Activated naive CD4-positive, alpha-beta T cell treated with anti-CD3 and anti-CD28 coated beads for 36 hours (primary cell): ENCODE results near the gene RDH12. TPM values are rescaled to one million over a fixed set of nuclear protein-coding genes. Genes with fewer than 3 reads are reported as not detected.
"Not testable (repeated sequence)": the region's sequence is repeated elsewhere in the genome, so short reads cannot be mapped to it uniquely, and the experiment has no call there.

Experiments used
- CTCF ChIA-PET: fragments of 350-600 bp; sonication (Branson Sonifier 250); formaldehyde crosslinking; loops from one replicate; lab custom pipeline; 2021; ENCODE audit warnings: antibody characterized with exemption; lab: Charles Lee
- DNase-seq: peaks from one replicate; pipeline ENCODE4 v3.0.0-alpha.2; 2020
- H3K27ac Mint-ChIP-seq: one replicate; pipeline ENCODE4 v1.8.0; 2021; ENCODE audit warnings: mild to moderate bottlenecking, mixed read lengths
- H3K27me3 Mint-ChIP-seq: one replicate; pipeline ENCODE4 v1.8.0; 2021; ENCODE audit warnings: low read depth, mixed read lengths
- H3K36me3 Mint-ChIP-seq: one replicate; pipeline ENCODE4 v1.8.0; 2021; ENCODE audit warnings: low read depth, mixed read lengths
- H3K4me1 Mint-ChIP-seq: one replicate; pipeline ENCODE4 v1.8.0; 2021; ENCODE audit warnings: low read depth, mixed read lengths
- H3K4me3 Mint-ChIP-seq: one replicate; pipeline ENCODE4 v1.8.0; 2021; ENCODE audit warnings: mild to moderate bottlenecking, moderate library complexity, mixed read lengths
- H3K9me3 Mint-ChIP-seq: one replicate; pipeline ENCODE4 v1.8.0; 2021; ENCODE audit warnings: mixed read lengths
- intact Hi-C: fragments of 100-400 bp; cut with micrococcal nuclease; formaldehyde crosslinking; loops from one replicate; pipeline ENCODE4 v1.15.1; 2023
- total RNA-seq, 2 experiments: library from RNA; stranded (reverse); gene quantifications; one replicate each; pipeline ENCODE4 v1.2.3, GENCODE V29; 2021

Gene RDH12
- total RNA-seq, 2 experiments from 2014 or later, result not detected

GRCh38 chr14:67705211-67705610, 3.5 kb downstream of the RDH12 start:
- CTCF ChIA-PET, result interaction anchor here (0.6 to 6.4 kb wide), 25 partner anchors 8 to 1346 kb away, joined by 3 to 134 read pairs (median 7); partner anchors contain the start of genes ARG2, PIGH and RDH11
- no peaks in the 10 kb centered on the region for H3K4me1 Mint-ChIP-seq
- no peak overlapping the region for H3K4me3 Mint-ChIP-seq
- no peak overlapping the region for H3K27ac Mint-ChIP-seq
- peaks cover 2% of the 10 kb centered on the region for H3K36me3 Mint-ChIP-seq
- intact Hi-C loops, result no loop called here
- peaks cover 12% of the 10 kb centered on the region for H3K9me3 Mint-ChIP-seq
- H3K27me3 Mint-ChIP-seq, result no peaks in the 10 kb centered on the region
- DNase-seq, result no peak

- intact Hi-C loops, H3K27me3 Mint-ChIP-seq, H3K4me3 Mint-ChIP-seq, CTCF ChIA-PET, DNase-seq, H3K27ac Mint-ChIP-seq, H3K36me3 Mint-ChIP-seq, H3K4me1 Mint-ChIP-seq: not testable (repeated sequence)
- H3K9me3 Mint-ChIP-seq, result peaks cover 14% of the 10 kb centered on the region
Observed at GRCh38 chr14:67709346-67709745, 7.7 kb downstream of the RDH12 start.

GRCh38 chr14:67709796-67710195, 8.1 kb downstream of the RDH12 start:
- CTCF ChIA-PET, result interaction anchor here (0.9 to 1.9 kb wide), 2 partner anchors 184 to 282 kb away, joined by 3 to 6 read pairs; no protein-coding TSS in a partner anchor
- intact Hi-C loops, H3K4me1 Mint-ChIP-seq: not testable (repeated sequence)

GRCh38 chr14:67710209-67710608, 8.5 kb downstream of the RDH12 start:
- Mint-ChIP-seq H3K4me3 (no peak overlapping the region), H3K9me3 (peaks cover 14% of the 10 kb centered on the region), H3K36me3 (peaks cover 5% of the 10 kb centered on the region), H3K4me1 (no peaks in the 10 kb centered on the region), H3K27me3 (no peaks in the 10 kb centered on the region), H3K27ac (no peak overlapping the region)
- intact Hi-C loops, result no loop called here
- DNase-seq, result no peak
- CTCF ChIA-PET, result interaction anchor here (0.9 to 1.9 kb wide), 2 partner anchors 184 to 283 kb away, joined by 3 to 6 read pairs; no protein-coding TSS in a partner anchor

More at GRCh38 chr14:67709796-67710195, 8.1 kb downstream of the RDH12 start:
- peaks cover 14% of the 10 kb centered on the region for H3K9me3 Mint-ChIP-seq
- not testable (repeated sequence) for DNase-seq, H3K27me3 Mint-ChIP-seq, H3K27ac Mint-ChIP-seq, H3K4me3 Mint-ChIP-seq, H3K36me3 Mint-ChIP-seq

- intact Hi-C loops, result no loop called here
- Mint-ChIP-seq H3K27ac (no peak overlapping the region), H3K4me3 (no peak overlapping the region), H3K4me1 (no peaks in the 10 kb centered on the region), H3K9me3 (no peaks in the 10 kb centered on the region), H3K36me3 (no peaks in the 10 kb centered on the region), H3K27me3 (peaks cover 6% of the 10 kb centered on the region)
- CTCF ChIA-PET, result no interaction called here
- DNase-seq, result no peak
Observed at GRCh38 chr14:67717048-67717447, 15.4 kb downstream of the RDH12 start.

GRCh38 chr14:67718265-67718664, 16.6 kb downstream of the RDH12 start:
- CTCF ChIA-PET, result interaction anchor here (1.0 kb wide), 1 partner anchor 14 kb away, joined by 3 read pairs; no protein-coding TSS in a partner anchor
- peaks cover 2% of the 10 kb centered on the region for H3K4me1 Mint-ChIP-seq
- no peaks in the 10 kb centered on the region for H3K36me3 Mint-ChIP-seq
- intact Hi-C loops, result no loop called here
- peaks cover 15% of the 10 kb centered on the region for H3K27me3 Mint-ChIP-seq
- no peak overlapping the region for H3K27ac Mint-ChIP-seq
- no peaks in the 10 kb centered on the region for H3K9me3 Mint-ChIP-seq
- no peak for DNase-seq
- H3K4me3 Mint-ChIP-seq, result no peak overlapping the region

DNA sequence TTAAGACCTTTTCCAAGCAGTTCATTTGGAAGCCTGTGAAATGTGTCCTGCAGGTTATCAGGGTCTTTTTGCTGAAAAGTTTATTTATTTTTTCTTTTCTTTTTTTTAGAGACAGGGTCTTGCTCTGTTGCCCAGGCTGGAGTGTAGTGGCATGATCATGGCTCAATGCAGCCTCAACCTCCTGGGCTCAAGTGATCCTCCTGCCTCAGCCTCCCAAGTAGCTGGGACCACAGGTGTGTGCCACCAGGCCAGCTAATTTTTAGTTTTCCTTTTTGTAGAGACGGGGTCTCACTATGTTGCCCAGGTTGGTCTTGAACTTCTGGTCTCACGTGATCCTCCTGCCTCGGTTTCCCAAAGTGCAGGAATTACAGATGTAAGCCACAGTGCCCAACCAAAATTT, 17.7 kb downstream of the RDH12 start:
- CTCF ChIA-PET, result interaction anchor here (0.6 kb wide), 1 partner anchor 128 kb away, joined by 5 read pairs; no protein-coding TSS in a partner anchor
- H3K4me3 Mint-ChIP-seq, DNase-seq, H3K9me3 Mint-ChIP-seq, H3K4me1 Mint-ChIP-seq, intact Hi-C loops, H3K36me3 Mint-ChIP-seq, H3K27ac Mint-ChIP-seq: not testable (repeated sequence)
- peaks cover 26% of the 10 kb centered on the region for H3K27me3 Mint-ChIP-seq

DNA sequence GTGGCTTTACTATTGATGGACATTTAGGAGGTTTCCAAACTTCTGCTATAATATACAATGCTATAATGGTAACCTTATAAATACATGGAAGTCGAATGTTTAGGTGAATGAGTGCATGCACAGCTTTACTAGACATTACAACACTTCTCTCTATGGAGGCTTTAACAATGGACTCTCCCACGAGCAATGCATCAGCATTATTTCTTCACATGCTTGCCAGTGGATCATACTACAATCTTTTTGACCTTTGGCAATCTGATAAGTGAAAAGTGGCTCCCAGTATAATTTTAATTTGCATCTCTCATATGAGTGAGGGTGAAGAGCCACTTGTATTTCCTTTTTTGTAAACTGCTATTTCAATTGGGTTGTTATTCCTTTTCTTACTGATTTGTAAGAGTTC, 18.2 kb downstream of the RDH12 start:
- intact Hi-C loops, result no loop called here
- Mint-ChIP-seq H3K27me3 (peaks cover 29% of the 10 kb centered on the region), H3K9me3 (no peaks in the 10 kb centered on the region)

GRCh38 chr14:67721875-67722274, 20.2 kb downstream of the RDH12 start:
- intact Hi-C loops, result no loop called here
- no peaks in the 10 kb centered on the region for H3K36me3 Mint-ChIP-seq
- H3K27ac Mint-ChIP-seq, result no peak overlapping the region
- peaks cover 2% of the 10 kb centered on the region for H3K4me1 Mint-ChIP-seq
- DNase-seq, result no peak
- H3K9me3 Mint-ChIP-seq, result no peaks in the 10 kb centered on the region
- H3K4me3 Mint-ChIP-seq, result no peak overlapping the region
- CTCF ChIA-PET, result no interaction called here
- peaks cover 29% of the 10 kb centered on the region for H3K27me3 Mint-ChIP-seq

More for the DNA sequence above, 18.2 kb downstream of the RDH12 start:
- H3K36me3 Mint-ChIP-seq, result no peaks in the 10 kb centered on the region
- peaks cover 2% of the 10 kb centered on the region for H3K4me1 Mint-ChIP-seq
- no peak overlapping the region for H3K27ac Mint-ChIP-seq
- DNase-seq, result no peak
- CTCF ChIA-PET, result interaction anchor here (0.6 kb wide), 1 partner anchor 128 kb away, joined by 5 read pairs; no protein-coding TSS in a partner anchor
- no peak overlapping the region for H3K4me3 Mint-ChIP-seq

DNA sequence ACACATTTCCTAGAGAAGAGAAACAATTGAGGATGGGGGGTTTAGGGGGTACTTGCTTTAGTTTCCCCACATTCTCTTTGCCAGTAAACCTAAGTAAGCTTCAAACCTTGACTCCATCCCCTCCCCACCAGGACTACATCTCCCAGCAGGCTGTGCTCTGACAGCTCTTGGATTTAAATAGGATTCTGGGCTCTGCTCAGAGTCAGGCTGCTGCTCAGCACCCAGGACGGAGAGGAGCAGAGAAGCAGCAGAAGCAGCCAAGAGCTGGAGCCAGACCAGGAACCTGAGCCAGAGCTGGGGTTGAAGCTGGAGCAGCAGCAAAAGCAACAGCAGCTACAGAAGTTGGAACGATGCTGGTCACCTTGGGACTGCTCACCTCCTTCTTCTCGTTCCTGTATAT, 20.6 kb downstream of the RDH12 start:
- Mint-ChIP-seq H3K27me3 (peaks cover 29% of the 10 kb centered on the region), H3K4me1 (peaks cover 2% of the 10 kb centered on the region), H3K9me3 (no peaks in the 10 kb centered on the region), H3K36me3 (no peaks in the 10 kb centered on the region), H3K4me3 (no peak overlapping the region), H3K27ac (no peak overlapping the region)
- CTCF ChIA-PET, result no interaction called here
- intact Hi-C loops, result no loop called here
- DNase-seq, result no peak

DNA sequence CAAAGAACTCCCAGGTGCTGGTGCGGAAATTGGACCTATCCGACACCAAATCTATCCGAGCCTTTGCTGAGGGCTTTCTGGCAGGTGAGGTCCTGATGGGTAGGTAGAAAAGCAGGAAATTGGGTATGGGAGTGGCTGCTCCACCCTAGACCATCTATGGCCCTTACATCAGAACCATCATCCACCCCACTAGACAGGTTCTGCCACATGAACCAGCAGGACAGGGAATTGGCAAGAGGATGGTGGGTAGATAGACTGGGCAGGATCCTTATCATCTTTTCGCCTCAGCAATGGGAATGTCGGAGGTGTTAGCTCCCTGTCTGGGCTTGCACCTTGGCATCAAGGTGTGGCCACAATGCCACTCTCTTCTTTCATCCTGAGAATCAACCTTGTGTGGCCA, 23.5 kb downstream of the RDH12 start:
- Mint-ChIP-seq H3K36me3 (no peaks in the 10 kb centered on the region), H3K4me3 (no peak overlapping the region), H3K4me1 (peaks cover 2% of the 10 kb centered on the region), H3K27me3 (peaks cover 29% of the 10 kb centered on the region), H3K27ac (no peak overlapping the region), H3K9me3 (no peaks in the 10 kb centered on the region)
- CTCF ChIA-PET, result no interaction called here
- intact Hi-C loops, result no loop called here
- no peak for DNase-seq

- intact Hi-C loops, result no loop called here
- Mint-ChIP-seq H3K4me3 (no peak overlapping the region), H3K4me1 (peaks cover 2% of the 10 kb centered on the region)
Observed at GRCh38 chr14:67727361-67727760, 25.7 kb downstream of the RDH12 start.

DNA sequence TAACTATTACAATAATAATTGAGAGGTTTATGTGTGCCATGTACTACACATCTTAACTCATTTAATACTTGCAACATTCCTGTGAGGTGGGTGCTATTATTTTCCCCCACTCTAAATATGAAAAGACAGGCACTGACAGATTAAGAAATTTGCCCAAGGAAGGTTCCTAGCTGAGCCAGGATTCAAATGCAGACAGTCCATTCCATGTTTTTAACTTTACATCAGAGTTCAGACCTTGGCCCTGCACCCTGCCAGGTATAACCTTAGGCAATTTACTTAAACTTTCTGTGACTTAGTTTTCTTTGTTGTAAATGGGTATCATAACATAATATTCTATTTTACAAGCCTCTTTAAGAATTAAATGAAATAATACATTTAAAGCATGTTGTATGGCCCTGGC, 26.6 kb downstream of the RDH12 start:
- H3K4me3 Mint-ChIP-seq, result no peak overlapping the region
- no peak overlapping the region for H3K27ac Mint-ChIP-seq
- H3K27me3 Mint-ChIP-seq, result peaks cover 14% of the 10 kb centered on the region
- no peaks in the 10 kb centered on the region for H3K4me1 Mint-ChIP-seq
- intact Hi-C loops, result no loop called here
- no peaks in the 10 kb centered on the region for H3K9me3 Mint-ChIP-seq
- DNase-seq, result no peak
- CTCF ChIA-PET, result no interaction called here
- no peaks in the 10 kb centered on the region for H3K36me3 Mint-ChIP-seq

More at GRCh38 chr14:67727361-67727760, 25.7 kb downstream of the RDH12 start:
- CTCF ChIA-PET, result interaction anchor here (0.6 to 1.3 kb wide), 2 partner anchors 14 to 23 kb away, joined by 3 read pairs; no protein-coding TSS in a partner anchor
- H3K36me3 Mint-ChIP-seq, result no peaks in the 10 kb centered on the region
- no peak for DNase-seq
- H3K9me3 Mint-ChIP-seq, result no peaks in the 10 kb centered on the region
- peaks cover 20% of the 10 kb centered on the region for H3K27me3 Mint-ChIP-seq
- H3K27ac Mint-ChIP-seq, result no peak overlapping the region
